WTC11 (cell line): Measurements from ENCODE around the gene LRIF1. TPM values are rescaled to one million over a fixed set of nuclear protein-coding genes. Genes with fewer than 3 reads are reported as not detected.

Experiments used
- ATAC-seq: fragments of 200-7000 bp; cut with Tn5 transposase; 2 replicates; pipeline ENCODE4 v1.10.0; 2021; ENCODE audit warnings: mild to moderate bottlenecking, moderate library complexity
- CTCF ChIA-PET: fragments of 300-600 bp; sonication (Branson Sonifier 250); formaldehyde crosslinking; loops from one replicate; lab custom pipeline; 2021; ENCODE audit warnings: antibody characterized with exemption; lab: Charles Lee
- POLR2A ChIA-PET: fragments of 350-600 bp; sonication (Branson Sonifier 250); formaldehyde crosslinking; loops from one replicate; lab custom pipeline; 2021; ENCODE audit warnings: antibody characterized with exemption; lab: Charles Lee
- DNase-seq: peaks from one replicate; pipeline ENCODE4 v3.0.0; 2021; ENCODE audit warnings: low spot score
- H3K27ac Mint-ChIP-seq: 2 replicates; pipeline ENCODE4 v1.8.0; 2021; ENCODE audit warnings: mixed read lengths
- H3K27me3 Mint-ChIP-seq: 2 replicates; pipeline ENCODE4 v1.8.0; 2021; ENCODE audit warnings: low read depth, mild to moderate bottlenecking, moderate library complexity, mixed read lengths
- H3K36me3 Mint-ChIP-seq: 2 replicates; pipeline ENCODE4 v1.8.0; 2021; ENCODE audit warnings: mixed read lengths
- H3K4me1 Mint-ChIP-seq: 2 replicates; pipeline ENCODE4 v1.8.0; 2022; ENCODE audit warnings: mixed read lengths
- H3K4me3 Mint-ChIP-seq: 2 replicates; pipeline ENCODE4 v1.8.0; 2021; ENCODE audit warnings: mild to moderate bottlenecking, moderate library complexity, mixed read lengths
- H3K9me3 Mint-ChIP-seq: 2 replicates; pipeline ENCODE4 v1.8.0; 2021; ENCODE audit warnings: mixed read lengths
- AFF4 ChIP-seq: sonication (generic); formaldehyde crosslinking; IDR thresholded peaks from 2 replicates; pipeline ENCODE4 v1.8.1; 2023; ENCODE audit warnings: mild to moderate bottlenecking, missing genetic modification reagents, borderline replicate concordance
- ARID4B ChIP-seq: sonication (generic); formaldehyde crosslinking; IDR thresholded peaks from 2 replicates; pipeline ENCODE4 v1.8.0; 2023; ENCODE audit warnings: missing genetic modification reagents, mild to moderate bottlenecking, borderline replicate concordance
- CDX4 ChIP-seq: fragments of 250-450 bp; sonication (Bioruptor Pico); IDR thresholded peaks from 2 replicates; pipeline ENCODE4 v1.9.0; 2021; ENCODE audit warnings: moderate library complexity, mild to moderate bottlenecking, inconsistent platforms, borderline replicate concordance
- E2F1 ChIP-seq: sonication (generic); formaldehyde crosslinking; IDR thresholded peaks from 2 replicates; pipeline ENCODE4 v1.8.0; 2022; ENCODE audit warnings: mild to moderate bottlenecking, missing genetic modification reagents
- E2F4 ChIP-seq: sonication (generic); formaldehyde crosslinking; IDR thresholded peaks from 2 replicates; pipeline ENCODE4 v1.8.1; 2022; ENCODE audit warnings: low read depth, mild to moderate bottlenecking, moderate library complexity, missing genetic modification reagents, borderline replicate concordance
- FOXK1 ChIP-seq: sonication (generic); formaldehyde crosslinking; IDR thresholded peaks from 2 replicates; pipeline ENCODE4 v1.8.0; 2022; ENCODE audit warnings: mild to moderate bottlenecking, moderate library complexity, missing genetic modification reagents
- GTF2I ChIP-seq: fragments of 250-450 bp; sonication (Bioruptor Pico); conservative IDR thresholded peaks from 2 replicates; pipeline ENCODE4 v1.4.0; 2021; ENCODE audit warnings: mild to moderate bottlenecking
- HMGA2 ChIP-seq: fragments of 250-450 bp; sonication (Bioruptor Pico); IDR thresholded peaks from 2 replicates; pipeline ENCODE4 v1.4.0; 2021; ENCODE audit warnings: mild to moderate bottlenecking, moderate library complexity
- IRF2 ChIP-seq: sonication (generic); formaldehyde crosslinking; IDR thresholded peaks from 2 replicates; pipeline ENCODE4 v1.8.0; 2022; ENCODE audit warnings: low read depth, missing genetic modification reagents, borderline replicate concordance
- JAZF1 ChIP-seq: fragments of 250-450 bp; sonication (Bioruptor Pico); IDR thresholded peaks from 2 replicates; pipeline ENCODE4 v1.9.0; 2021; ENCODE audit warnings: moderate library complexity, mild to moderate bottlenecking, inconsistent platforms
- KAT7 ChIP-seq: sonication (generic); formaldehyde crosslinking; IDR thresholded peaks from 2 replicates; pipeline ENCODE4 v1.8.1; 2023; ENCODE audit warnings: missing genetic modification reagents, mild to moderate bottlenecking, borderline replicate concordance
- MYBL2 ChIP-seq: sonication (generic); formaldehyde crosslinking; IDR thresholded peaks from 2 replicates; pipeline ENCODE4 v1.8.1; 2023; ENCODE audit warnings: mild to moderate bottlenecking, moderate library complexity, missing genetic modification reagents
- NFE2L1 ChIP-seq: sonication (generic); formaldehyde crosslinking; IDR thresholded peaks from 2 replicates; pipeline ENCODE4 v1.8.1; 2023; ENCODE audit warnings: missing genetic modification reagents
- RELA ChIP-seq: sonication (generic); formaldehyde crosslinking; IDR thresholded peaks from 2 replicates; pipeline ENCODE4 v1.8.1; 2022; ENCODE audit warnings: missing genetic modification reagents, mild to moderate bottlenecking, borderline replicate concordance
- ZBTB21 ChIP-seq: sonication (generic); formaldehyde crosslinking; IDR thresholded peaks from 2 replicates; pipeline ENCODE4 v1.8.1; 2023; ENCODE audit warnings: mild to moderate bottlenecking, missing genetic modification reagents, borderline replicate concordance
- ZBTB43 ChIP-seq: sonication (generic); formaldehyde crosslinking; IDR thresholded peaks from 2 replicates; pipeline ENCODE4 v1.8.1; 2023; ENCODE audit warnings: mild to moderate bottlenecking, missing genetic modification reagents
- ZNF423 ChIP-seq: fragments of 250-450 bp; sonication (Bioruptor Pico); IDR thresholded peaks from 2 replicates; pipeline ENCODE4 v2.1.2; 2022; ENCODE audit warnings: mild to moderate bottlenecking, moderate library complexity
- ZNF512 ChIP-seq: sonication (generic); formaldehyde crosslinking; IDR thresholded peaks from 2 replicates; pipeline ENCODE4 v1.8.1; 2022; ENCODE audit warnings: missing genetic modification reagents, borderline replicate concordance
- total RNA-seq: library from RNA; stranded (reverse); gene quantifications from 3 replicates; pipeline ENCODE4 v1.2.3, GENCODE V29; 2021

The LRIF1 gene
- total RNA-seq, 1 experiment from 2014 or later: 17.2 TPM

- no peak for TF ChIP-seq ARID4B (CRISPR knock-in tag)
- TF ChIP-seq GTF2I (CRISPR knock-in tag): no peak
- no peak for TF ChIP-seq CDX4 (CRISPR knock-in tag)
- no peak for TF ChIP-seq RELA (CRISPR knock-in tag)
- TF ChIP-seq E2F4 (CRISPR knock-in tag): no peak
- TF ChIP-seq KAT7 (CRISPR knock-in tag): no peak
- no peak for TF ChIP-seq ZBTB21 (CRISPR knock-in tag)
- no peak for TF ChIP-seq HMGA2 (CRISPR knock-in tag)
Observed at GRCh38 chr1:110918016-110918415, 45.7 kb downstream of the LRIF1 start (continued).

- DNase-seq: no peak
- no peak overlapping the region for H3K4me3 Mint-ChIP-seq
- ChIA-PET POLR2A (no interaction called here), CTCF (no interaction called here)
- H3K4me1 Mint-ChIP-seq: peaks cover 8% of the 10 kb centered on the region
- peaks cover under 1% of the 10 kb centered on the region; the same call in 1 of the 2 replicates for H3K27me3 Mint-ChIP-seq
- H3K9me3 Mint-ChIP-seq: peaks cover 10% of the 10 kb centered on the region
- 0 out of 2 replicates have a peak overlapping the region, but pooled peaks have one; percentile 22 for H3K27ac Mint-ChIP-seq
- TF ChIP-seq NFE2L1 (CRISPR knock-in tag) (peak; percentile 55; the same call in 1 of the 2 replicates), ZBTB43 (no peak)
- ATAC-seq: no peak
- no peaks in the 10 kb centered on the region for H3K36me3 Mint-ChIP-seq
Observed at GRCh38 chr1:110916669-110917306, 46.9 kb downstream of the LRIF1 start.

GRCh38 chr1:110916274-110916668 lies 47.5 kb downstream of the LRIF1 start:
- Mint-ChIP-seq H3K9me3 (peaks cover 10% of the 10 kb centered on the region), H3K27ac (no peak overlapping the region), H3K27me3 (no peaks in the 10 kb centered on the region; the same call in 1 of the 2 replicates), H3K36me3 (no peaks in the 10 kb centered on the region), H3K4me1 (peaks cover 8% of the 10 kb centered on the region), H3K4me3 (no peak overlapping the region)
- POLR2A ChIA-PET: no interaction called here
- DNase-seq (no peak), ATAC-seq (no peak)
- CTCF ChIA-PET: no interaction called here
- no peak for TF ChIP-seq AFF4 (CRISPR knock-in tag)
- TF ChIP-seq FOXK1 (CRISPR knock-in tag): no peak
- TF ChIP-seq MYBL2 (CRISPR knock-in tag): no peak
- no peak for TF ChIP-seq JAZF1 (CRISPR knock-in tag)
- TF ChIP-seq ZNF423 (CRISPR knock-in tag): no peak
- TF ChIP-seq NFE2L1 (CRISPR knock-in tag): no peak
- TF ChIP-seq ZNF512 (CRISPR knock-in tag): no peak
- no peak for TF ChIP-seq E2F1 (CRISPR knock-in tag)
- no peak for TF ChIP-seq IRF2 (CRISPR knock-in tag)
